ENCODE results near the gene LKAAEAR1. TPM values are rescaled to one million over a fixed set of nuclear protein-coding genes. Genes with fewer than 3 reads are reported as not detected.

Gene LKAAEAR1
- total RNA-seq, 4 donors from 2014 or later = 0.81 TPM; not detected in 3

Small RNAs within 50 kb of the gene (small RNA-seq; reads per million reads assigned to genes)
- gene AL355803.1 (0 reads per million in 4 donors), gene MIR6813 (0 reads per million in 4 donors)

Other genes starting within 250 kb of the LKAAEAR1 start
- gene ABHD16B, start 222.9 kb downstream of the LKAAEAR1 start, total RNA-seq = not detected
- 100 to 1,000 TPM; 136 to 157 (median 145) TPM for gene TPD52L2, start 219.1 kb downstream of the LKAAEAR1 start, total RNA-seq
- 10 to 100 TPM; 44.7 to 70.6 (median 47.6) TPM for gene DNAJC5, start 189.3 kb downstream of the LKAAEAR1 start, total RNA-seq
- gene UCKL1, start 128.0 kb downstream of the LKAAEAR1 start, total RNA-seq = 10 to 100 TPM; 19.8 to 27.7 (median 22.6) TPM
- 10 to 100 TPM in 2 of 4 donors, 1 to 10 TPM in 2; 9.0 to 13.8 (median 10.0) TPM for gene ZNF512B, start 114.5 kb downstream of the LKAAEAR1 start, total RNA-seq
- gene SAMD10, start 104.8 kb downstream of the LKAAEAR1 start, total RNA-seq = 1 to 10 TPM in 2 of 4 donors, under 1 TPM in 2; 0.62 to 4.6 (median 1.9) TPM
- gene PRPF6, start 103.3 kb downstream of the LKAAEAR1 start, total RNA-seq = 10 to 100 TPM; 53.7 to 73.0 (median 67.6) TPM
- 1 to 10 TPM in 1 of 4 donors, under 1 TPM in 2, not detected in 1; 0.40 to 1.6 (median 0.58) TPM for gene C20orf204, start 48.2 kb downstream of the LKAAEAR1 start, total RNA-seq
- 10 to 100 TPM in 1 of 4 donors, 1 to 10 TPM in 3; 4.4 to 13.3 (median 7.1) TPM for gene SOX18, start 34.8 kb downstream of the LKAAEAR1 start, total RNA-seq
- gene TCEA2, start 21.2 kb downstream of the LKAAEAR1 start, total RNA-seq = 10 to 100 TPM; 28.1 to 39.7 (median 33.6) TPM
- 10 to 100 TPM in 2 of 4 donors, 1 to 10 TPM in 2; 3.4 to 16.0 (median 10.5) TPM for gene RGS19, start 4.9 kb downstream of the LKAAEAR1 start, total RNA-seq
- 1 to 10 TPM in 1 of 4 donors, under 1 TPM in 3; 0.50 to 1.1 (median 0.66) TPM for gene OPRL1, start 4.3 kb downstream of the LKAAEAR1 start, total RNA-seq
- gene NPBWR2, start 23.2 kb upstream of the LKAAEAR1 start, total RNA-seq = not detected
- gene MYT1, start 80.1 kb upstream of the LKAAEAR1 start, total RNA-seq = under 1 TPM in 2 of 4 donors, not detected in 2; 0.04 to 0.27 TPM
- 10 to 100 TPM; 46.0 to 70.0 (median 48.1) TPM for gene PCMTD2, start 171.3 kb upstream of the LKAAEAR1 start, total RNA-seq